HS-27A (cell line): Measurements from ENCODE around the gene PTGES3L.

ENCODE experiments used
- DNase-seq: peaks from one replicate; pipeline ENCODE4 v3.0.0-alpha.2; 2012; ENCODE audit warnings: low read depth, missing footprints

PTGES3L gene

GRCh38 chr17:42979511-42980273 is at the start of gene PTGES3L:
Gene PTGES3L, minus strand, starts transcription at chr17:42980080. Its CDS starts 27 bp downstream, at chr17:42980053.
- DNase-seq, result no peak

- DNase-seq, result no peak
Observed at GRCh38 chr17:43028221-43028861, 48.5 kb upstream of the PTGES3L start.

- no peak for DNase-seq
Observed at GRCh38 chr17:43027091-43028032, 47.5 kb upstream of the PTGES3L start.

GRCh38 chr17:43026595-43026994 is 46.7 kb upstream of the PTGES3L start:
- DNase-seq, result no peak

- DNase-seq, result no peak
Observed at GRCh38 chr17:43025766-43026537, 46.1 kb upstream of the PTGES3L start.

- no peak for DNase-seq
Observed at GRCh38 chr17:43025290-43025657, 45.4 kb upstream of the PTGES3L start.

GRCh38 chr17:43024407-43025289 is 44.8 kb upstream of the PTGES3L start, which contains the start of gene RND2:
Gene RND2, plus strand, starts transcription at chr17:43025231. Its CDS starts 117 bp downstream, at chr17:43025348.
- DNase-seq, result no peak

GRCh38 chr17:43021741-43022512 is 42.0 kb upstream of the PTGES3L start, which contains the start of gene VAT1:
Gene VAT1, minus strand, starts transcription at chr17:43022385. Its CDS starts 63 bp downstream, at chr17:43022322.
- DNase-seq, result no peak

- DNase-seq, result no peak
Observed at GRCh38 chr17:43020789-43021740, 41.2 kb upstream of the PTGES3L start.

- DNase-seq, result no peak
Observed at GRCh38 chr17:43020030-43020621, 40.2 kb upstream of the PTGES3L start.

- DNase-seq, result no peak
Observed at GRCh38 chr17:43019418-43019817, 39.5 kb upstream of the PTGES3L start.

GRCh38 chr17:43018932-43019331 is 39.1 kb upstream of the PTGES3L start:
- no peak for DNase-seq

- DNase-seq, result no peak
Observed at GRCh38 chr17:43018008-43018853, 38.4 kb upstream of the PTGES3L start.

- DNase-seq, result no peak
Observed at GRCh38 chr17:43016216-43016615, 36.3 kb upstream of the PTGES3L start.

- no peak for DNase-seq
Observed at GRCh38 chr17:43015579-43015978, 35.7 kb upstream of the PTGES3L start.

GRCh38 chr17:43014649-43015542 is 35.0 kb upstream of the PTGES3L start:
- DNase-seq, result no peak
